HepG2 (cell line): Measurements from ENCODE around the gene ESAM. TPM values are rescaled to one million over a fixed set of nuclear protein-coding genes. Genes with fewer than 3 reads are reported as not detected.

Experiments used
- ATAC-seq: fragments of 200-7000 bp; cut with Tn5 transposase; 3 replicates; pipeline ENCODE4 v1.9.1; 2020; ENCODE audit warnings: mild to moderate bottlenecking, moderate library complexity
- BruUV-seq: library from RNA; stranded (reverse); fragments of 400-500 nt; replicated peaks from 2 replicates; lab custom pipeline; 2021; lab: Mats Ljungman, UMichigan
- CTCF ChIA-PET: fragments of 300-600 bp; formaldehyde crosslinking; extraction: SDS; loops from one replicate; lab custom pipeline; 2021; ENCODE audit warnings: low total read pairs, inconsistent platforms, low intra/inter-chr PET ratio; lab: Yijun Ruan, JAX
- POLR2A ChIA-PET: fragments of 350-600 bp; sonication (Branson Sonifier 250); formaldehyde crosslinking; loops from one replicate; lab custom pipeline; 2020; ENCODE audit warnings: antibody characterized with exemption, inconsistent platforms; lab: Yijun Ruan, JAX
- DNase-seq: peaks from one replicate; pipeline ENCODE4 v3.0.0-alpha.2; 2015; ENCODE audit warnings: low spot score
- FAIRE-seq: peaks from 3 replicates; lab custom pipeline; 2011; peaks lifted over from hg19 to GRCh38; lab: Jason Lieb, UNC
- H2AFZ ChIP-seq: one replicate; pipeline ENCODE4 v1.6.1; 2011; ENCODE audit warnings: low read length, inconsistent platforms
- H3K27ac ChIP-seq: fragments of 300-600 bp; 3 replicates; pipeline ENCODE4 v1.8.0; 2011; ENCODE audit warnings: mixed run types, mild to moderate bottlenecking, mixed read lengths, low read length, inconsistent platforms; ENCODE audit not compliant: insufficient read depth; ENCODE audit errors: extremely low read length
- H3K27me3 ChIP-seq, 2 experiments: fragments of 200-600 bp in 1 of 2; 2 replicates in 1 of 2; 3 replicates in 1 of 2; pipeline versions ENCODE4 v1.6.0 to v1.8.0; 2011; ENCODE audit warnings: low read length in 2 of 2, mild to moderate bottlenecking in 2 of 2, moderate library complexity in 2 of 2, inconsistent platforms in 1 of 2; ENCODE audit not compliant: insufficient read depth in 2 of 2, control insufficient read depth in 1 of 2
- H3K36me3 ChIP-seq, 2 experiments: fragments of 200-600 bp in 1 of 2; replicated peaks in 1 of 2; 2 replicates in 1 of 2; 3 replicates in 1 of 2; pipeline versions ENCODE4 v1.5.1 to v1.8.0; 2011; ENCODE audit warnings: low read length in 2 of 2, inconsistent platforms in 1 of 2; ENCODE audit not compliant: insufficient read depth in 2 of 2, control insufficient read depth in 1 of 2
- H3K4me1 ChIP-seq: 2 replicates; pipeline ENCODE4 v1.5.1; 2012; ENCODE audit warnings: low read length, inconsistent platforms; ENCODE audit not compliant: insufficient read depth
- H3K4me2 ChIP-seq: 2 replicates; pipeline ENCODE4 v1.6.0; 2011; ENCODE audit warnings: low read depth, low read length, inconsistent platforms
- H3K4me3 ChIP-seq, 3 experiments: fragments of 200-600 bp in 1 of 3; sonication (generic), shearing (Covaris generic) in 1 of 3; replicated peaks in 1 of 3; 2 replicates each; pipeline ENCODE4 v1.5.1; 2011 to 2016; ENCODE audit warnings: low read length in 3 of 3, inconsistent platforms in 2 of 3, low read depth in 2 of 3, mild to moderate bottlenecking in 2 of 3, control low read depth in 1 of 3, mixed read lengths in 1 of 3; ENCODE audit not compliant: insufficient read depth in 1 of 3
- H3K79me2 ChIP-seq: one replicate; pipeline ENCODE4 v1.6.1; 2011; ENCODE audit warnings: low read length, inconsistent platforms; ENCODE audit not compliant: insufficient read depth
- H3K9ac ChIP-seq: 2 replicates; pipeline ENCODE4 v1.6.0; 2011; ENCODE audit warnings: mild to moderate bottlenecking, low read depth, low read length, inconsistent platforms; ENCODE audit not compliant: insufficient read depth
- H3K9me3 ChIP-seq: 2 replicates; pipeline ENCODE4 v1.5.1; 2012; ENCODE audit warnings: mild to moderate bottlenecking, low read length
- H4K20me1 ChIP-seq: 2 replicates; pipeline ENCODE4 v1.6.0; 2011; ENCODE audit warnings: inconsistent platforms, mild to moderate bottlenecking, low read length, moderate library complexity; ENCODE audit not compliant: insufficient read depth
- ATF3 ChIP-seq: sonication (generic); formaldehyde crosslinking; IDR thresholded peaks from 2 replicates; pipeline ENCODE4 v1.4.0; 2020; ENCODE audit warnings: missing genetic modification reagents
- DNMT3B ChIP-seq: conservative IDR thresholded peaks from 2 replicates; pipeline ENCODE4 v1.6.1; 2016; ENCODE audit warnings: missing biosample characterization, control low read depth
- ERF ChIP-seq: IDR thresholded peaks from 2 replicates; pipeline ENCODE4 v1.6.1; 2018; ENCODE audit warnings: missing biosample characterization, missing genetic modification reagents
- JUNB ChIP-seq: sonication (generic); formaldehyde crosslinking; IDR thresholded peaks from 2 replicates; pipeline ENCODE4 v1.8.0; 2022; ENCODE audit warnings: missing genetic modification reagents, mild to moderate bottlenecking, borderline replicate concordance
- KDM3A ChIP-seq: IDR thresholded peaks from 2 replicates; pipeline ENCODE4 v1.6.1; 2018; ENCODE audit warnings: low read depth, missing compliant biosample characterization
- KLF12 ChIP-seq: sonication (generic); formaldehyde crosslinking; IDR thresholded peaks from 2 replicates; pipeline ENCODE4 v1.4.0; 2020; ENCODE audit warnings: missing genetic modification reagents, borderline replicate concordance
- MAZ ChIP-seq, 2 experiments: sonication (generic) in 1 of 2; formaldehyde crosslinking in 1 of 2; IDR thresholded peaks; 2 replicates each; pipeline versions ENCODE4 v1.5.0 to v1.6.1; 2012 to 2020; ENCODE audit warnings: low read depth in 2 of 2, mild to moderate bottlenecking in 2 of 2, borderline replicate concordance in 1 of 2, improper control_type of control experiment in 1 of 2, low read length in 1 of 2, missing genetic modification reagents in 1 of 2, moderate library complexity in 1 of 2
- MBD4 ChIP-seq: IDR thresholded peaks from 2 replicates; pipeline ENCODE4 v1.6.1; 2012; ENCODE audit warnings: low read length, inconsistent platforms, borderline replicate concordance
- MXD1 ChIP-seq: sonication (generic); formaldehyde crosslinking; IDR thresholded peaks from 2 replicates; pipeline ENCODE4 v1.4.0; 2020; ENCODE audit warnings: mild to moderate bottlenecking, missing genetic modification reagents
- PPARG ChIP-seq: conservative IDR thresholded peaks from 2 replicates; pipeline ENCODE4 v1.6.1; 2016; ENCODE audit warnings: missing biosample characterization, missing genetic modification reagents
- SAP130 ChIP-seq: IDR thresholded peaks from 2 replicates; pipeline ENCODE4 v1.6.1; 2016; ENCODE audit warnings: low read depth
- YY1 ChIP-seq: IDR thresholded peaks from 2 replicates; pipeline ENCODE4 v1.6.1; 2011; ENCODE audit warnings: low read length, low read depth, moderate library complexity, mild to moderate bottlenecking; ENCODE audit not compliant: insufficient read depth, insufficient replicate concordance
- ZBTB43 ChIP-seq: sonication (generic); formaldehyde crosslinking; conservative IDR thresholded peaks from 2 replicates; pipeline ENCODE4 v1.4.0; 2020; ENCODE audit warnings: missing genetic modification reagents
- ZFY ChIP-seq: sonication (generic); formaldehyde crosslinking; IDR thresholded peaks from 2 replicates; pipeline ENCODE4 v1.4.0; 2020; ENCODE audit warnings: missing genetic modification reagents
- ZNF256 ChIP-seq: sonication (generic); formaldehyde crosslinking; conservative IDR thresholded peaks from 2 replicates; pipeline ENCODE4 v1.4.0; 2020; ENCODE audit warnings: missing genetic modification reagents
- ZNF264 ChIP-seq: sonication (generic); formaldehyde crosslinking; IDR thresholded peaks from 2 replicates; pipeline ENCODE4 v1.4.0; 2020; ENCODE audit warnings: missing genetic modification reagents
- ZNF672 ChIP-seq: sonication (generic); formaldehyde crosslinking; IDR thresholded peaks from 2 replicates; pipeline ENCODE4 v1.8.1; 2022; ENCODE audit warnings: missing genetic modification reagents
- WGBS: methylation state at CpG from one replicate; pipeline ENCODE4 v1.1.6; 2017; ENCODE audit warnings: low lambda C conversion rate; 5-methylcytosine and 5-hydroxymethylcytosine counted together
- in situ Hi-C: cut with HindIII; loops from 2 replicates; pipeline ENCODE4 v1.10.0; 2017; ENCODE audit warnings: low pct_unique_long_range_greater_than_20kb; ENCODE audit not compliant: extremely low pct_ligation_motif_present
- intact Hi-C: fragments of 100-400 bp; cut with micrococcal nuclease; formaldehyde crosslinking; loops from one replicate; pipeline ENCODE4 v1.10.0; 2022; ENCODE audit not compliant: unreplicated experiment
- polyA plus RNA-seq, 8 experiments: library from polyadenylated mRNA; depleted of rRNA in 3 of 8; stranded (reverse) in 7 of 8; unstranded in 1 of 8; fragments of >200 nt; fragmentation: Illumina TruSeq in 4 of 8; extraction: Trizol in 4 of 8; gene quantifications; 2 replicates each; pipeline versions ENCODE4 v1.2.1 to v1.2.3, GENCODE V29; 2011 to 2016; ENCODE audit warnings: low read depth in 4 of 8, missing spikeins in 1 of 8, mixed read lengths in 1 of 8; ENCODE audit not compliant: insufficient read depth in 1 of 8
- total RNA-seq, 5 experiments: library from RNA; depleted of rRNA; stranded (reverse); fragments of >200 nt; fragmentation: Illumina TruSeq; extraction: Trizol; gene quantifications; 2 replicates each; pipeline ENCODE4 v1.2.3, GENCODE V29; 2016; ENCODE audit warnings: low read depth in 1 of 5

Gene ESAM
- total and polyA plus RNA-seq, 2 of the 13 experiments (the other 11 are each of a cell fraction or from before 2014, with no cell fraction given), result 1.2 to 6.8 TPM

GRCh38 chr11:124756753-124757227 lies 5.3 kb downstream of the ESAM start:
- 82% methylated on average over 5 of the region's 6 CpGs for WGBS
- no peak for TF ChIP-seq SAP130 (CRISPR knock-in tag)
- TF ChIP-seq MBD4, result no peak
- TF ChIP-seq MXD1, result no peak
- no peak for TF ChIP-seq ZNF672 (CRISPR knock-in tag)
- no peak for TF ChIP-seq ZNF256 (CRISPR knock-in tag)
- no peak for TF ChIP-seq JUNB (CRISPR knock-in tag)
- TF ChIP-seq, all 625 proteins: peak for 0
- FAIRE-seq, result no peak
- no peak for ATAC-seq
- Histone ChIP-seq H3K9ac (no peak overlapping the region), H3K9me3 (no peaks in the 10 kb centered on the region), H3K27me3 (peaks cover 0 to 33% of the 10 kb centered on the region in 2 experiments; a peak in 4 of 5 replicates), H3K4me1 (peaks cover 59% of the 10 kb centered on the region), H3K4me2 (no peak overlapping the region), H3K4me3 (no peak overlapping the region), H3K36me3 (no peaks in the 10 kb centered on the region), H3K27ac (no peak overlapping the region), H2AFZ (no peak overlapping the region), H3K79me2 (no peaks in the 10 kb centered on the region), H4K20me1 (no peaks in the 10 kb centered on the region)
- BruUV-seq, result no TSS peak
- DNase-seq, result no peak
- ChIA-PET CTCF (no interaction called here), POLR2A (no interaction called here)
- intact Hi-C loops, result no loop called here
- in situ Hi-C loops, result no loop called here

GRCh38 chr11:124756033-124756752 lies 5.9 kb downstream of the ESAM start:
- ATAC-seq, result no peak
- ChIA-PET CTCF (no interaction called here), POLR2A (interaction anchor here (1.7 kb wide), 1 partner anchor 9 kb away, joined by 4 read pairs; no protein-coding TSS in a partner anchor)
- H3K9me3 ChIP-seq, result no peaks in the 10 kb centered on the region
- in situ Hi-C loops, result no loop called here
- peaks cover 59% of the 10 kb centered on the region for H3K4me1 ChIP-seq
- no peak overlapping the region for H3K9ac ChIP-seq
- no peak for FAIRE-seq
- no peak overlapping the region for H3K27ac ChIP-seq
- no peak for DNase-seq
- H3K79me2 ChIP-seq, result no peaks in the 10 kb centered on the region
- no peaks in the 10 kb centered on the region for H3K36me3 ChIP-seq
- intact Hi-C loops, result no loop called here
- no peak overlapping the region for H3K4me2 ChIP-seq
- no peak overlapping the region for H2AFZ ChIP-seq
- peaks cover 0 to 32% of the 10 kb centered on the region in 2 experiments; a peak in 4 of 5 replicates for H3K27me3 ChIP-seq
- WGBS, result 76% methylated on average over 9 of the region's 9 CpGs
- no peaks in the 10 kb centered on the region for H4K20me1 ChIP-seq
- H3K4me3 ChIP-seq, result no peak overlapping the region
- BruUV-seq, result no TSS peak
- no peak for TF ChIP-seq KDM3A (CRISPR knock-in tag)
- no peak for TF ChIP-seq YY1
- TF ChIP-seq PPARG, result no peak
- TF ChIP-seq ERF (CRISPR knock-in tag), result no peak
- no peak for TF ChIP-seq MAZ (IDR thresholded peaks at IDR 0.05; ENCODE audit: borderline replicate concordance, low read depth, low read length)
- TF ChIP-seq MAZ (CRISPR knock-in tag; IDR thresholded peaks at IDR 0.05; ENCODE audit: low read depth), result no peak
- TF ChIP-seq ATF3 (CRISPR knock-in tag), result no peak
- no peak for TF ChIP-seq ZFY (CRISPR knock-in tag)
- no peak for TF ChIP-seq KLF12 (CRISPR knock-in tag)
- TF ChIP-seq ZBTB43 (CRISPR knock-in tag), result no peak
- no peak for TF ChIP-seq ZNF264 (CRISPR knock-in tag)
- no peak for TF ChIP-seq DNMT3B (CRISPR knock-in tag)
